Kidney glomerular epithelial cell (primary cell): ENCODE measurements around the gene DKC1.

Experiments
- DNase-seq: peaks from one replicate; lab custom pipeline; 2025; lab: John Stamatoyannopoulos, UW

DKC1 gene

DNA sequence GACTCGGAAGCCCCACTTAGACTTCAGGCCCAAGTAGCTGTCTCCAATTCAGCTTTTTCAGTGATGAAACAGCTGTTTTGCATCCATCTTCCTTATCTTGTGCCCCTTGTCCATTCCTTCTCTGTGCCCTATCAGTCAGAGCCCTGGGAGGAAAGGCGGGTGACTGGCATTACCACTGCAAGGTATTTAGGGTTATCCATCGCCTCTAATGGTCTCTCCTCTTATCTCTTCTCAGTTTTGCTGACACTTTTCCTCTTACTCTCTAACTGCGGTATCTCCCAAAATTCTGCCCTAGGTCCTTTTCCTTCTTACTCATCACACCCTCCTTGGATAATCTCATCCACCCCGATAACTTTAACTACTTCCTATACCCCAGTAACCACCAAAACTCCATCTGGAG lies 25.5 kb upstream of the DKC1 start:
- DNase-seq: no peak

DNA sequence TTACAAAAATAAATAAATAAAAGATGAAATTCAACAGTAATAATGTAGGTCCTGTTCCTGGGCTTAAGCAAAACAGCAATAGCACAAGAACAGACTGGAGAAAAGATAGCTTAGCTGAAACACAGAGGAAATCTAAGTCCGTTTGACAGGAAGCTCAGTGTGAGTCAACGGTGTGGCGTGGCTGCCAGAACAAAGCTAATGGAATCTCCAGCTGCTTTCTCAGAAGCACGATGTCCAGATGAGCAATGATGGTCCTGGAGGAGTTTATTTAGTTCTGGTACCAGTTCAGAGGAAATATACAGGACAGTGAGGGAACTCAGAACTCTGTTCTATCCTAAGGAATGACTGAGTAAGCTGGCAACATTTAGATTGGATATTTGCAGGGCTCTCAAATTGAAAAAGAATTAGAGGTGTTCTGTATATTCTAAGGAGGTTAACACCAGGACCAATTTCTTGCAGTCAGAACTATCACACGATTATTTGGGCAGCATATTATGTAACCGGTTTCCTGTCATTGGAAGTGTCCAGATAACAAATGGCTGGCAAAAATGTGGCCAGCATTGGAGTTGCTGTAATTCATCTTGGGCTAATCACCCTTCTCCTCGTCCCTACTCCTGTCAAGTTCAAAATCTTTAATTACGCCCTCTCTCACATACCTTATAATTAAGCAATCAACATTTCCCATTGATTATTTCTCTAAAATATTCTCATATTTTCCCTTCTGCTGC lies 24.5 kb upstream of the DKC1 start:
- no peak for DNase-seq

DNA sequence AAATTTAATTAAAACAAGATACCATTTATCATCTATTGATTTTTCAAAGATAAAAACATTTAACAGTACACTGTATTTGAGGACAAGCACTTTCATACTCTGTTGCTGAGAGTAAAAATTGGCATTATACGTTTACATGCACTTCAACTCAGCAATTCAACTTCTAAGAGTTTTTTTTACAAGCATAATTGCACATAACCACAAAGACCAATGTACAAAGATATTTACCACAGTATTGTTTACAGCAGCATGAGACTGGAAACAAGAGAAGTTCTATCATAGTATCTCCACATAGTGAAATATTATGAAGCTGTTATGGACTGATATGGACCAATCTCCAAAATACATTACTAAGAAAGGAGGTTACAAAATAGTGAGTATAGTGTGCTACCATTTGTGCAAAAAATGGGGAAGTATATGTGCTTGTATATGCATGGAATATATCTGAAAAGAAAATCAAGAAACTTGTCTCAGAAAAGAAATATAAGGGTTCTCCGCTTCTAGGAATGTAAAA lies 22.7 kb upstream of the DKC1 start:
- no peak for DNase-seq

DNA sequence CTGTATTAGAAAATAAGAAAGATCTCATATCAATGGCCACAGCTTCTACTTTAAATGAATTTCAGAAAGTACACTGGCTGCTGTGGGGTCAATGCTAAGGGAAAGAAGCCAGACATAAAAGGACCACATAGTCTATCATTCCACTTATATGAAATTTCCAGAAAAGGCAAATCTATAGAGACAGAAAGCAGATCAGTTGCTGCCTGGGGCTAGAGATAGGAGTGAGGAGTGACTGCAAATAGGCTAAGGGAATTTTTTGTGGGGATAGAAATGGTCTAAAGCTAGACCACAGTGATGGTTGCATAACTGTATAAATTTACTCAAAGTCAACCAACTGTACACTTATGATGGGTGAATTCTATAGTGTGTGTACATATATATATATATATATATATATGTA lies 20.1 kb upstream of the DKC1 start:
- DNase-seq: no peak

DNA sequence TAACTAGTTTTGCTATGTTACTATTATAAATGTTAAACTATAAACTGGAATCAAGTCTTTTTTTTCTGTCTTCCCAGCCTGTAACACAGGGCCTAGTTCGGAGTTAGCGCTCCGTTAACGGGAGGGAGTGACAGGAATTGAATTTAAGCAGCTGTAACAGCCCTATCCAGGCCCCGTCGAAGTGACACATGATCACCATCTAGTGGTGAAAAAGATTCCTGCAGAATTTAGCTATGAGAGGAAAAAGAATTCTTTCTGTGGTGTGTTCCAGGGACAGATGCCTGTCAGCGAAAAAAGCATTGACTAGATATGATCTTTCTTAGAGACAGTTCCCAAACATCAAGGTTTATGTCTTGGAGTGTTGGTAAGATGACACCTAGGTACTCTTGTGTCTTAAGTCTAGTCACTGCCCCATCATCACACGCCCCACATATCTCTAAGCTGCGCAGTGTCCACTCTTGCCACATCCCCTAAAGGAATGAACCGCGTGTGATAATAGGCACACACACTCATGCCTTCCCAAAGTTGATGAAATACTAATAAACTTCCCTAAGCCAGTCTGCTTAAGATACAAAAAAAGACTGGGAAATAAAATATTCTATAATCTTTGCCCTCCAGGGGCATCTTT lies 13.8 kb upstream of the DKC1 start:
- no peak for DNase-seq

DNA sequence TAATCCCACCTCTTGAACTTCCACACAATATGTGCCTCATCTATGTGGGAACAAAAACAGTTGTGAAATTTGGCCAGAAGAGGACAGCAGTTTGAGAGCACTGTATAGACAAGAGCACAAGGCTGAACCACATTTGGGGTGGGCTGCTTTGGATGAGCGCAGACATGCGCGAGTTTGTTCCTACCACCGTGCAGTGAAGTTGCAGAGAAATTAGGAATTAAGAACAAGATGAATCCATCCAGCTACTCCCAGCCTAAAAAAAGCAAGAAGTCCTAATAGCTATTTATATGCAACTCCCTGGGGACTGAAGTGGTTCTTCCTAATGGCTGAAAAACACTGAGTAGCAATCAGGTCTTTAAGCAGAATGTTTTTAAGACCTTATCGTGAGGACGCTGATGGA lies 12.8 kb upstream of the DKC1 start:
- no peak for DNase-seq

DNA sequence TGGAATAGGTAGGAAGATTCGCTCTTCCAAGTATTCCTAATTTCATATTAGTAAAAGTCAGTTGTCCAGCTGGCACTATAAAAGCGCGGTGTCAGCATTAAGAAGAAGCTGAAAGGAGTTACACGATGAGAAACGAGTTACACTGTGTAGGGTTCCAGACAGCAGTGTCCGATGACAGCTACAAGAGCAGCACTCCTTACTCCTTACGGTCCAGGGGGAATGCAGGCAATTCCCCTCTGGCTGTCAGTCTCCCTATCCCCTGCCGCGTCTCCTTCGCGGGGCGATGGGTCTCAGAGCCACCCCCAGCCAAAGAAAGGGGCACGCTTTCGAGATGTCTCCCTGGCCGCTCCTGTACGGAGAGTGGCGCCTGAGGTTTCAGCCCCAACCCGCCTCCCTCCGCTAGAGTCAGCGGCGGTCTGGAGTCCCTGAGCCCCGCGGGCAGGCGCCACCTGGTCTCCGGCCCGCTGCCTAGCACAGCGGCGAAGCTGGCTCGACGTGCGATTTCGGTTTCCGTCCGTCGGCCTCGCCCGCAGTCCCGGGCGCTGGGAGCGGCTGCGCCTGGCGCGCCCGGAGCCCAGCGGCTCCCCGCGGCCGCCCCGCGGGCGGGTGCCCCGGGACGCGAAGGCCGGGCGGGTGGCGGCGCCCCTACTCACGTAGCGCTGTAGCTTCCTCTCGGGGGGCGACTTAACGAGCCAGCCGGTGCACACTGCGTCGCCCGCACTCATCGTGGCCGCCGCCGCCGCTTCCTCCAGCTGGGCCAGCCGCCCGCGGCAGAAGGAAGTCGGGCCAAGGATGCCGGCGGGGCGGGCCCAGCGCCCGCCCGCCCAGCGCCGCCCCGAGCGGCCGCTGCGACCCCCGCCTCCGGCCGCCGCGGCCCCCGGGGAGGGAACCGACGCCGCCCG lies 12.1 kb upstream of the DKC1 start, which contains the start of gene GAB3:
Gene GAB3, minus strand, starts transcription at position 777 of the 902 bp plus-strand sequence. Its CDS starts 52 bp downstream, at position 725.
- no peak for DNase-seq

DNA sequence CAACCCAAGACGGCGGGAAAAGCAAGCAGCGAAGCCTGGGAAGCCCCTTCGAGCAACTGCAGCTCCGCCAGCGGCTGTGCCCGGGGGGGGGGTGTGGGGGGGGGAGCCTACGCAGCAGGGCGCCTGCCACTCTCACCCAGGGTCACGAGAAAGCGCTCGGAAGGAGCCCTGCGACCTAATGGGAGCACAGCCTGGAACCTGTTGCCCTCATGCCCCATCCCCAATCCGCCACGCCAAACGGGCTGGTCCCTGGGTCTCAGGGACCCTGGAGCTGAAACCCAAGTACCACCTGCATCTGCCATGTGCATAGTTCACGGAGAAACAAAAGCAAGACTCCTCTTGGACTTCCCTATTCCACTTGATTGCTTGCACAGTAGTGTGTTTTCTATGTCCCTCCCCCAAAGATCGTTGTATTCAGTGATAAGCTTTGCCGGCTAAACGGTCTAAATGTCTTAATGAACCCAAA lies 11.4 kb upstream of the DKC1 start:
- DNase-seq: no peak

DNA sequence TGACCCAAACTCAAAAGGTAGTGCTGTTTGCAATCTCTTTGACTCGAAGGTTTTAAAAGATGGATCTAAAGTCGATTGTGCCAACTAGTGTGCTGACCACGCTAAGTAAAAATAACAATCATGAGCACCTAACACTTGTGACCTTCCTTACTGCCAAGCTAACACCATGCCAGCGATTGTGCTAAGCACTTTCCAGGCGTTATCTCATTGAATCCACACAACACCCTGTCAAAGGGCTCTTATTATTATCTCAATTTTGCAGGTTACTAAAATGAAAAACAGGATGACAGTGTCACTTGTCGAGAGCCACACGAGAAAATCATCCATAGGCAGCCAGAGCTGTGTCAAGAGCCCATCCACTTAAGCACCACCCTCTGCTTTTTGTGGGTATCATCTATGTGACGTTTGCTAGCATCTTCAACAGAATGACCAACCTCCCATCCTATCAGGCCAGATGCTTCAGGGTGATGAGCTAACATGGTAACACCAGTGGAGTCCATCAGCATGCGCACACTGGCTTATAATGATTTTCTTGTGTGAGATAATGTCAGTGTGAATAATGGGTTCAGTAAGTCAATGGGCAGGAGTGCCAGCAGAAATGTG lies 10.9 kb upstream of the DKC1 start:
- no peak for DNase-seq

DNA sequence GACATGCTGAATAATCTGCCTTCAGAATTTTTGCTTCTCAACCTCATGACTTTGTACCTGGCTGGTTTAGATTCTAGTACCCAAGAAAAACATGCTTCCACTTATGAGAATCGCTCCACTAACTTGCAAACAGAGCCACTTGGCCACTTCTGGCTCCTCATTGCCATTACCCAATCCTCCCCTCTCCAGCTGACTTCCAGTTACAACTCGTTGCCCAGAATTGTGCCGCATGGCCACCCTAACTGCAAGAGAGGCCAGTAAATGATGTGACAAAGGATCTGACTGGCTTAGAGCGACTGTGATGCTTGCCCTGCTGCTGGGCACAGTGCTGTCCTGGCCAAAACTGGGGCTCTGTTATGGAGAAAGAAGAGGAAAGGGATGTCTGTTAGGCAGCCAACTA lies 4.0 kb upstream of the DKC1 start:
- no peak for DNase-seq

DNA sequence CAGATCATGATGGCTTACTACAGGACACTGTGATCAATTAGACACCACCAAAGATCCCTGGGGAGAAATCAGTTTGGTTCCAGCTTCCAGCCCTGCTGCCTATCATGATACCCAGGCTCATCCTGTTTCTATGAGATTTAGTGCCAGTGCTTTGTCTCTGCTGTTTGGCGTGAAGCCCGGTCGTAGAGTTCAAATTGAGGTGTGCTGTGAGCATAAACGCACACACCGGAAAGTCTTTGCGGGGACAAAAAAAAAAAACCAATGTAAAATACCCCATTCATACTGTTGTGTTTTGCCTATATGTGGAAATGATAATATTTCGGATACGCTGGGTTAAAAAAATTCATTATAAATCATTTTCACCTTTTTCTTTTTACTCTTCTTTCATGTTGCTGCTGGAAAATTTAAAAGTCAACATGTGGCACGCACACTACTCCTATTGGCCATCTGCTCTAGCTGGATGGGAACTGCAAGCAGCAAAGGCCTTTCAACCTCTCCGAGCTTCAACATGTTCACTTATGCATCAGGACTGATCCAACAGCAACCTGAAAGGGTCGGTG lies 607 bp upstream of the DKC1 start:
- no peak for DNase-seq

DNA sequence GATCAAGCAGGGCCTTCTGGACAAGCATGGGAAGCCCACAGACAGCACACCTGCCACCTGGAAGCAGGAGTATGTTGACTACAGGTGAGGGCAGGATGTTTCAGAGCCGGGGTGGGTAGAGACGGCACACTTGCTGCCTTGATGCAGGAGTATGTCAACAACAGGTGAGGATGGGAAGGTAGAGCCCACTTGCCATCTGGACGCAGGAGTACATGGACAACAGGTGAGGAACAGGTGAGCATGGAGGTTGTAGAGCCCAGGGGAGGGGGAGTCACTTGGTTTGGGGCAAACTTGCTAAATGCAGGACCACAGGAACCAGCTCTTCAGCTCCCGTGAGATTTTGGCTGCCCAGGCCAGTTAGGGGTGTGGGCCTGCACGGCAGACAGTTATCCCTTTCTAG lies 12.0 kb downstream of the DKC1 start:
- no peak for DNase-seq

DNA sequence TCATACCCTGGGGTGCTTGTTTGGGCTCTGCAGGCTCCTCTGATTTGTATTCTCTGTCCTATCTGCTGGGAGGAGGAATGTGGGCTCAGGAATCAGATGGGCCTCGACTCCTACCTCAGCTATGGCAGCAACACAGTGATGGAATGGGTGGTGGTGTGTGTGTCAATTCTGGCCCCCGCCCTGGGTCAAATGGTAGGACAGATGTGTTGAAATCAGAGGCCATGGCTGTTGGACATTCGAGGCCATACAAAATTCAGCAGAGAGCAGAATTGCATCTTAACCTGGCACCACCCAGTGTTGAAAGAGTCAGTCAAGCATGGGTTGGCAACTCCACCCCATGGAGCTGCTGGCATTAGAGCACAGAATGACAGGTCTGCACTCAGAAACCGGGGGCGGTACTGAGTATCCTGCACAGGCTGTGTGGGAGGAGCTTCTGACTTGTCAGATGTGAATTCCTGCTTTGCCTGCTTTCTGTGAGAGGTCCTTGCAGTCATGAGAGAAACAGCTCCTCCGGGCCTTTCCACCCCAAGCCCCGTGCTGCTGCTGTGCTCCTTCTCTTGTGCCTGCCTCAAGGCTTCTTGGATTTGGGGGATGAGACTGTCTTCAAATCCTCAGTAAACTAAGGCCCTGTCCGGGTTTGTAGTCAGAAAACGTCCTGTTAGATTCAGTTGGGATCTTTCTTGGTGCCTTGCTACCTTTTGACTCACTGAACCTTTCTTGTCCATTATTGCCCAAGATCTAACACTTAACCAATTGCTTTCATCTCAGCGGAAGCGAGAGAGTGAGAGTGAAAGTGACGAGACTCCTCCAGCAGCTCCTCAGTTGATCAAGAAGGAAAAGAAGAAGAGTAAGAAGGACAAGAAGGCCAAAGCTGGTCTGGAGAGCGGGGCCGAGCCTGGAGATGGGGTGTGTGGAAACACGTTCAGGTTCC lies 13.0 kb downstream of the DKC1 start:
- peak; percentile 67 for DNase-seq

DNA sequence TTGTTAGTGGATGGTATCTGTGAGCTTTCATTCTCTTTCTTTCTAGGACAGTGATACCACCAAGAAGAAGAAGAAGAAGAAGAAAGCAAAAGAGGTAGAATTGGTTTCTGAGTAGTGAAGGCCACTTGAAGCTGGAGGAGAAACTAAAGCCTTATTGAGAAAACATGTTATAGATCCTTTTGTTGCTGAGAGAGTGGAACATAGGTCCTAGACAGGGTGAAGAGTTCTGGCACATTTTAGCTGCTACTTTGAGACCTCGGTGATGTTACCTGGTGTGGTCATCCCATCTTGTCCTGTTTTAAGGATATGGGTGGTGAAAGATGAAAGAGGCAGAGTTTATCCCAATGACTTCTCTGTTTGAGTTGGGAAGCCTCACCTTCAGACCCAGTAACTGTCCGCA lies 14.1 kb downstream of the DKC1 start:
- DNase-seq: no peak

DNA sequence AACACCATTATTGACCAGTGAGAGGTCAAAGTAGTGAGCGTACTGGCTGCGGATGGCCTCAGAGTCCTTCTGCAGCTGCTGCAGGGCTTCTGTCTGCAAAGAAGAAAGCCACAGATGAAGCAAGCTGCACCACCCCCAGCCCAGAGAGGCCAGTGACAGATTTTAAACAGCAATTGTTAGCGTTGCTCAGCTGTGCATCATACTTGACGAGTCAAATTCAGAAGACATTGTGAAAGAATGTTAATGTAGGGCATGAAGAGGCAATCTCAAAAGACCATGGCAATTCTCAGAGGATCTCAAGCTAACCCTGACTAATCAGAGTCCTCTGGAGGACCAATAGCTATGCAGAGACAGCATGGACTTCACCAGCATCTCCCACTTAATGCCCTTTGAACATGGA lies 16.6 kb downstream of the DKC1 start:
- no peak for DNase-seq

DNA sequence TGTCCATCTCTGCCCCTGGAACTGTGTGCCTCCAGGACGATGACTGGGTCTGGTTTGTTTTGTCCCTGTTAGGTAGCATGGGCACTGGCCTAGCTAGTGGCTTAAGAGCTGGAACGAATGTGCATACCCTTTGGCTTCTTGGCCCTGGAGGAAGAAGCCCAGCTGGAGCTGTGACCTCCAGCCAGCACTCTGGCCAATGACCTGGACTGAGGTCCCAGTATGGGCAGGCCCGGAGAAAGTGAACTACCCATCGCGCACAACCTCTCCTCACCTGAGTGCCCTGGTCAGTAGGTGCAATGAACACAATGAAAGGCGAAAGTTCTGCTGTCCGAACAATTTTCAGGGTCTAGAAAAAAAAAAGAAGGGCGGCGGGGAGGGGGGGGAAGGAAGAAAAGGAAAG lies 18.3 kb downstream of the DKC1 start:
- no peak for DNase-seq

DNA sequence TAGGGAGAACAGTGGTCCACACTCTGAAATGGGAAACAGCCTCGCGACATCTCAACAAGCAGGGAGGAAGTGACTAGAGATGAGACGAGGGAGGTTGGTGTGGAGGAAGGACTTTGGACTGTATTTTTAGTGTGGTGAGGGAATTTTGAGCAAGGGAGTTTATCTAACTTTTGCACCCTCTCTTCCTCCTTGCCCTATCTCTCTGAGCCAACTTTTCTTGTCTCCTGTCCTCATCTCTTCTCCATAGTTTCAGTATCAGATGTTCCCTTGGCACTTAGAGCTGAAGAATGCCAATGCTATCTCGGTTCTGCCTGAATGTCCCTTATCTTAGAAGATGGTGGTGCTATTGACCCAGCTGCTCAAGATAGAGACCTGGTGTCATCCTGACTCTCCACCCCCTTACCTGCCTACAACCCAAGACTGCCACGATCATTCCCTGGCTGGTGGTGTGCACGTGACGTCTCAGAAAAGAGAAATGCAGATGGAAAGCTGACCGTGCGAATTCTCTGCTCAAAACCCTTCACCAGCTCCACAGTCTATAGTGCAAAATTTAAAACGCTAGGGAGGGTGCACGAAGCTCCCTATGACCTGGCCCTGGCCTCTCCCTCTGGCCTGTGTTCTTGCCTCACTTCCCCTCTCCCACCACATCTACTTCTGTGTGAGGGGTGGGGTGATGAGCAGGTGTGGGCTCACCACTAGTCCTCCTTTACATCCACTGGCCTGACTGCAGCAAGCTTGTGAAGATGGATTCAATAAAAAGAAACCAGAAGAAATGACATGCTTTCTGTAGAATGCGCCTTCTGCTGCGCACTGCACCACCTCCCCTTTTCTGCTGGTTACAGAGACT lies 21.7 kb downstream of the DKC1 start:
- DNase-seq: no peak

DNA sequence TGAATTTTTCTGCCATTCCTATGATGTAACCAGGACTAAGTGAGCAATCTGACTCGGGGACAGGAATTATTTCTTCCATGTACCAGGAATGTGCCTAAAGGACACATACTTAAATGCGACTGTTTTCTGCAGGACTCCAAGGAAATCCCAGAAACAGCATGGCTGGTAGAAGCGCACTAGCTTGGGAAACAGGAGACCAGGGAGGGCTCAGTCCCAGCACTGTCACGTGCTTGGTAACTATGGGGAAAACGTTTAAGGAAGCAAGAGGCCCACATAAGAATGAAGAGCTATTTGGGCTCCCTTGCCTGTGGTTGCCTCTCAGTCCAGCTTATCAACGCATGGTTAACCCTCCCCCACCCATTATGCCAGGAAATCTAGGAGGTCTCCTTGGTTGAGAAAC lies 23.1 kb downstream of the DKC1 start:
- DNase-seq: no peak

DNA sequence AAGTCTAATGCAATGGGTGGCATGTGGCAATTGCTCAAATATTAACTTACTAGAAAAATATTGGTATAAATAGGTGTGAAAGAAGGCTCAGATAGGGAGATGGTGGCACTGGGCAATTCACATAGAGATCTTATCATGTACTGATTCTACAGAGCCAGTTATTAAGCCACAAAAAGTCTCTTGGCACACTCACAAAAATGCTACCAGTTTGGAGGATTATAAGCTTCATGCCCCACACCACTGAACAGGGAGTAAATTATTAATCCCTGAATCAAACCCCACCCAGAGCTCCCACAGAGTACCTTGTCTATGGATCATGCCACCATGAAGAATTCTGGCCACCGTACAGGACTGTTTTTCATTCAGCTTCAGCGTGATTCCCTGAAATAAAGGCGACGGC lies 28.8 kb downstream of the DKC1 start:
- no peak for DNase-seq

DNA sequence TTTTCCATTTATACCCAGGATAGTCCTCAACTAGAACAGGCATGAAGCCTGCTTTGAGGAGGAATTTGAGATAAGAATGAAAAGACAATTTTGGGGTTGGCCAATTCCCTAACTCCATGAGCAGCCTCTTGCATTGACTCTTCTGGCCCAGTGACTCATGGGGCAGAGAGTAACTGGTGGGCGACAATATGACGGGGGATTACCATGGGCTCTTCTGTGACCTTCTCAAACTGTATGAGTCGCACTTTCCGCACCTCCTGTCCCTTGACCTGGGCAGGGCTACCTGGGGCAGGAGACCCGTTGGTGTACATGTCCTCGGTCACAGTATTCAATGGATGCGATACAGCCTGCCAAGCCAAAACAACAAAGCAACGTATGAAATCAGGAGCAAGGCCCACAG lies 29.3 kb downstream of the DKC1 start:
- DNase-seq: no peak
